ENCODE data around the gene DYNLT2B. TPM values are rescaled to one million over a fixed set of nuclear protein-coding genes. Genes with fewer than 3 reads are reported as not detected.
A peak's percentile ranks its signal among the peaks of the same experiment; 100 is the strongest.
"Not testable (repeated sequence)": the region's sequence is repeated elsewhere in the genome, so short reads cannot be mapped to it uniquely, and the experiment has no call there.

Gene DYNLT2B
- 36.5 and 55.6 TPM in 2 replicates for total RNA-seq (2014; rRNA removed; shearing (Covaris generic))

- peak; percentile 90 for DNase-seq (ENCODE audit: low spot score)
These were observed at the start of gene DYNLT2B for GRCh38 chr3:196317687-196318467. TSS of gene DYNLT2B (minus strand) at chr3:196318240. CDS start at chr3:196318152, 88 bp downstream.

- no peak for DNase-seq (ENCODE audit: low spot score)
These were observed 47.7 kb upstream of the DYNLT2B start for GRCh38 chr3:196365736-196366135.

GRCh38 chr3:196360586-196360985 lies 42.5 kb upstream of the DYNLT2B start:
- no peak for DNase-seq (ENCODE audit: low spot score)

GRCh38 chr3:196358540-196358939 lies 40.5 kb upstream of the DYNLT2B start:
- DNase-seq (ENCODE audit: low spot score) = not testable (repeated sequence)

GRCh38 chr3:196357905-196358304 lies 39.9 kb upstream of the DYNLT2B start:
- DNase-seq (ENCODE audit: low spot score) = no peak

GRCh38 chr3:196356556-196356955 lies 38.5 kb upstream of the DYNLT2B start:
- no peak for DNase-seq (ENCODE audit: low spot score)

- DNase-seq (ENCODE audit: low spot score) = no peak
These were observed 37.6 kb upstream of the DYNLT2B start for GRCh38 chr3:196355668-196356067.

- no peak for DNase-seq (ENCODE audit: low spot score)
These were observed 36.1 kb upstream of the DYNLT2B start for GRCh38 chr3:196354132-196354531.

GRCh38 chr3:196351541-196351940 lies 33.5 kb upstream of the DYNLT2B start:
- no peak for DNase-seq (ENCODE audit: low spot score)

GRCh38 chr3:196350067-196350466 lies 32.0 kb upstream of the DYNLT2B start:
- no peak for DNase-seq (ENCODE audit: low spot score)

GRCh38 chr3:196348698-196349097 lies 30.7 kb upstream of the DYNLT2B start:
- DNase-seq (ENCODE audit: low spot score) = no peak

- no peak for DNase-seq (ENCODE audit: low spot score)
These were observed 26.6 kb upstream of the DYNLT2B start for GRCh38 chr3:196344663-196345062.

- not testable (repeated sequence) for DNase-seq (ENCODE audit: low spot score)
These were observed 25.9 kb upstream of the DYNLT2B start for GRCh38 chr3:196343917-196344316.

- DNase-seq (ENCODE audit: low spot score) = peak; percentile 67
These were observed 23.1 kb upstream of the DYNLT2B start for GRCh38 chr3:196341137-196341536.

GRCh38 chr3:196340466-196340865 lies 22.4 kb upstream of the DYNLT2B start:
- DNase-seq (ENCODE audit: low spot score) = no peak

- peak; percentile 84 for DNase-seq (ENCODE audit: low spot score)
These were observed 21.6 kb upstream of the DYNLT2B start for GRCh38 chr3:196339493-196340254.

GRCh38 chr3:196339044-196339443 lies 21.0 kb upstream of the DYNLT2B start:
- no peak for DNase-seq (ENCODE audit: low spot score)

GRCh38 chr3:196336319-196337145 lies 18.5 kb upstream of the DYNLT2B start:
- DNase-seq (ENCODE audit: low spot score) = no peak

- no peak for DNase-seq (ENCODE audit: low spot score)
These were observed 17.5 kb upstream of the DYNLT2B start for GRCh38 chr3:196335503-196335948.

GRCh38 chr3:196334982-196335381 lies 16.9 kb upstream of the DYNLT2B start:
- DNase-seq (ENCODE audit: low spot score) = no peak

- DNase-seq (ENCODE audit: low spot score) = no peak
These were observed 14.1 kb upstream of the DYNLT2B start for GRCh38 chr3:196332168-196332567.

GRCh38 chr3:196327405-196327804 lies 9.4 kb upstream of the DYNLT2B start:
- DNase-seq (ENCODE audit: low spot score) = no peak
